Stimulated activated CD4-positive, alpha-beta T cell treated with anti-CD3 and anti-CD28 coated beads, TNF-alpha, amount 100 ng/mL, for 24 hours (primary cell): ENCODE results near the gene EPB42.
A peak's percentile ranks its signal among the peaks of the same experiment; 100 is the strongest.
"Not testable (repeated sequence)": the region's sequence is repeated elsewhere in the genome, so short reads cannot be mapped to it uniquely, and the experiment has no call there.

ENCODE experiments used
- DNase-seq, 3 experiments: peaks; one replicate each; pipeline ENCODE4 v3.0.0-alpha.2; 2020; ENCODE audit warnings: low read depth in 3 of 3

The EPB42 gene

DNA sequence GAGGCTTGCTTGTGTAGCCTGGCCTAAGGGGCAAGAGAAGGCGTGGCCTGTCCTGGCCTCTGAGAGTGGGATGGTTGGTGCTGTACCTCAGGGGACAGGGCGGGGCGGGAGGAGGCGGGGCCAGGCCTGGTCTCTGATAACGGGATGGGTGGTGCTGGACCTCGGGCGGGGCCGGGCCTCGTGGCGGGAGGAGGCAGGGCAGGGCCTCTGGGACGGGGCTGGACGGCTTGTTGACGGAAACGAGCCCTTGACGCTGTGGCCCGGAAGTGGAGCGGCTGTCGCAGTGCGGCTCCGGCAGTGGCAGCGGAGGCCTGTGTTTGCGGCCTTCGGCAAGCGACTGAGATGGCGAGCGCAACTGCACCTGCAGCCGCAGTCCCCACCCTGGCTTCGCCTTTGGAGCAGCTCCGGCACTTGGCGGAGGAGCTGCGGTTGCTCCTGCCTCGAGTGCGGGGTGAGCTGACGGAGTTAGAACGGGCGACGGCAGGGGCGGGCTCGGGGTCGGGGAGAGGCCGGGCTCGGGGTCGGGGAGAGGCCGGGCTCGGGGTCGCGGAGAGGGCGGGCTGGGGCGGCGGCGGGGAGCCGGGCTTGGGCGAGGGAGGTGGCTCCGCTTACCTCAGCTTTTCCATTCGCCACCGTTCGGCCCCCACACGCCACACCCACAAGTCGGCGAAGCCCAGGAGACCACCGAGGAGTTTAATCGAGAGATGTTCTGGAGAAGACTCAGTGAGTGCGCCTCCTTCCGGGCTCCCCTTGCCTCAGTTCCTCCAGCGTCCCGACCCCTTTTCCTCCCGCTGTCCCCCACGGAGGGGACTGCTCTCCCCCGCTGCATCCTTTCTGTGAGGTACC lies 35.4 kb downstream of the EPB42 start, which contains the start of gene CCNDBP1:
Gene CCNDBP1 (plus strand): TSS at position 247 of the 846 bp plus-strand sequence. CDS start 96 bp downstream, at position 343.
- peak; percentile 73 to 95 (median 80) for DNase-seq

DNA sequence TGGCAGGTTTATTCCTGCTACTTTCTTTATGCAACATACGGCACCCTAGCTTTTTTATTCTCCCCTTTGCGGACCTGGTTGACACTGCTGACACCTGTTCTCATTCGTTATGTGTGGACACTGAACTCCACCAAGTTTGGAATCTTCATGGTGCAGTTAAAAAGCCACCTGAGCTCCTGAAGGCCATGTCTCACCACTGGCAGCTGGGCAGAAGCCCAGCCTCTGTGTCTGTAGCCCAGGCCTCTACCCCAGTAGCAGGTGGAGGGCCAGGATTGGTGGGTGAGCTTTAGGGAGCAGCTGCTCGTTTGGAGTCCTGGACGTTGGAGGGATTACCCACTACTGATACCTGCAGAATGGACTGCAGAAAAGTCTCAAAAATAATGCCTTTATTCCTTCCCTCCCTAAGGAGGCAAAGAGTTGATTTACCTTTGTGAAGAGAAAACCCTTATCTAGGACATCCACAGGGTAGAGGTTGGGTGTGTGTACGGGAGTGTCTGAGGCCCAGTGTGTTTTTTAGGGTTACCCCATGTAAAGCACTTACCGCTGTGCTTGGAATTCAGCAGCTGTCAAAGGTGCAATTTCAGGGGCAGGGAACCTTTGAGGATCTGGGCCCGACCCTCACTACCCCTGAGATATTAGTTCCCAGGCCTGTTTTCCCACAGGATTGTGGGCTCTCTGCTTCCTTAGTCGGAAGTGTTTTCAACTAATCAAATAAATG lies 36.3 kb downstream of the EPB42 start:
- DNase-seq, result no peak

DNA sequence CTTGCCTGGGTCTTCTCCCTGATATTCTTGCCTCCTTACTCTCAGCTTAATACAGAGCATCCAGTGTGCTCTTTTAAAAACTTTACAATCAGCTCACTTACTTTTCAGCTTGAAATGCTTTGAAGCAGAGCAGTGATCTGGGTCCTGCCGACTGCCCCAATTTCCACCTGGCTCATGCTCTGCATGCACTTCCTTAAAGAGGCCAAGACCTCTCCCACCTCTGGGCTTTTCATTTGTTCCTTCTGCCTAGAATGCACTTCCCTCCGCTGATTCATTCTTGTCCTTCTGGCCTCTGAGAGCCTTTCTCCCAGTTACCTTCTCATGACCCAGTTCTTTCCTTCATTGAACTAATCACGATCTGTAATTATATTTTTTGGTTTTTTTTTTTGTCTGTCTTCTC lies 37.5 kb downstream of the EPB42 start:
- DNase-seq, result no peak

DNA sequence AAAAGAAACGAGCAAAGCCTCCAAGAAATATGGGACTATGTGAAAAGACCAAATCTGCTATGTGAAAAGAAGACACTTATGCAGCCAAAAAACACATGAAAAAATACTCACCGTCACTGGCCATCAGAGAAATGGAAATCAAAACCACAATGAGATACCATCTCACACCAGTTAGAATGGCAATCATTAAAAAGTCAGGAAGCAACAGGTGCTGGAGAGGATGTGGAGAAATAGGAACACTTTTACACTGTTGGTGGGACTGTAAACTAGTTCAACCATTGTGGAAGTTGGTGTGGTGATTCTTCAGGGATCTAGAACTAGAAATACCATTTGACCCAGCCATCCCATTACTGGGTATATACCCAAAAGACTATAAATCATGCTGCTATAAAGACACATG lies 43.7 kb downstream of the EPB42 start:
- not testable (repeated sequence) for DNase-seq

DNA sequence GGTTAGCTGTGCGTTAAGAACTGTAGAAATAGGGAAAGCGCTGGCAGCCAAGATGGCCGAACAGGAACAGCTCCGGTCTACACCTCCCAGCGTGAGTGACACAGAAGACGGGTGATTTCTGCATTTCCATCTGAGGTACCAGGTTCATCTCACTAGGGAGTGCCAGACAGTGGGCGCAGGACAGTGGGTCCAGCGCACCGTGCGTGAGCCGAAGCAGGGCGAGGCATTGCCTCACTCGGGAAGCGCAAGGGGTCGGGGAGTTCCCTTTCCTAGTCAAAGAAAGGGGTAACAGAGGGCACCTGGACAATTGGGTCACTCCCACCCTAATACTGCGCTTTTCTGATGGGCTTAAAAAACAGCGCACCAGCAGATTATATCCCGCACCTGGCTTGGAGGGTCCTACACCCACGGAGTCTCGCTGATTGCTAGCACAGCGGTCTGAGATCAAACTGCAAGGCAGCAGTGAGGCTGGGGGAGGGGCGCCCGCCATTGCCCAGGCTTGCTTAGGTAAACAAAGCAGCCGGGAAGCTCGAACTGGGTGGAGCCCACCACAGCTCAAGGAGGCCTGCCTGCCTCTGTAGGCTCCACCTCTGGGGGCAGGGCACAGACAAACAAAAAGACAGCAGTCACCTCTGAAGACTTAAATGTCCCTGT lies 45.0 kb downstream of the EPB42 start:
- not testable (repeated sequence) for DNase-seq

DNA sequence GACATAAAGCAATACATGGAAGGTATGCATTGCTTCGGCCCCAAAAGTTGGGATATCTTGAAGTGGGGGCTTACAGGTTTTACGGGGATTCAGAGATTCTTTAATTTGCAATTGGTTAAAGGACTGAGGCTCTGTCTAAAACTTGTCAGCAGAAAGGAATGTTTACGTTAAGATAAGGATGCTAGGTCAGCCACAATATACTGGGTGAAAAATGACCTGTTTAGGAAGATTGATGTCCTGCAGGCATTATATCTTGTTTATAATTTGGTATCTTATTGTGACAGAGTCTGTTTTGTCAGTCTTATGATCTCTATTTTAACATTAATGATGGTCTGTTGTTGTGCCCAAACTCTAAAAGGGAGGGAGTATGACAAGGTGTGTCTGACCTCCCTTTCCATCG lies 50.9 kb downstream of the EPB42 start:
- DNase-seq, result no peak

DNA sequence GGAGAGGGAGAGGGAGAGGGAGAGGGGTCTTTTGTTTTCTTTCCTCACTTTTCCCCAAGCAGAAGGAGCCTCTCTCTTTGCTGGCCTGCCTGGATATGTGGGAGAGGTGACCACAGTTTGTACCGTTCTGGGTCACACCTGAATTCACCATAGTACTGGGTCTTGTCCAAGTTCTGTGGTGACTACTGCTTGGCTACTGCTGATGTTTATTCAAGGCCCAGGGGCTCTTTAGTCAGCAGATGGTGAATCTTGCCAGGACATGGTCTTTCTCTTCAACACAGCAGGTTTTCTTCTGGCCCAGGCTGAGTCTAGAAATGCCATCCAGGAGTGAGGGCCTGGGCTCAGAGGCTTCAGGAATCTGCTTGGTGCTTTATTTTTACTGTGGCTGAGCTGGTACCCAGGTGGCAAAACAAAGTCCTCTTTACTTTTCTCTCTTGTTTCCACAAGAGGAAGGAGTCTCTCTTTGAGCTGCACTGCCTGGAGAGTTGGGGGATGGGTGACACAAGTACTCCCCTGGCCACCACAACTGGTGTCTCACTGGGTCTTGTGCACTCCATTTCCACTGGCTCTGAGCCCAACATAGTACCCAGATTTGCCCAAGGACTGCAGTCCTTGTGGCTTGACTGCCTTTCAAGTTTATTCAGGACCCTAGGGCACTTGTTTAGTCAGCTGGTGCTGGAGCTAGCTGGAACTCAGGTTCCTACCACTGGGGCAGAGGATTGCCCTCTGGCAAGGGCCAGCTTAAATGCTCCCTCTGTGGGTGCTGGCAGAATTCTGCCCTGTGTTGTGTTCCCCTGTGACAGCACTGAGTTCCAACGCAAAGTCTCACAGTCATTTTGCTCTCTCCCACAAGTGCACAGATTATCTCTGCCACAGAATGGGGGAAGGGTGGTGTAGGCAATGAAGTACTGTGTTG lies 52.4 kb downstream of the EPB42 start:
- no peak for DNase-seq

DNA sequence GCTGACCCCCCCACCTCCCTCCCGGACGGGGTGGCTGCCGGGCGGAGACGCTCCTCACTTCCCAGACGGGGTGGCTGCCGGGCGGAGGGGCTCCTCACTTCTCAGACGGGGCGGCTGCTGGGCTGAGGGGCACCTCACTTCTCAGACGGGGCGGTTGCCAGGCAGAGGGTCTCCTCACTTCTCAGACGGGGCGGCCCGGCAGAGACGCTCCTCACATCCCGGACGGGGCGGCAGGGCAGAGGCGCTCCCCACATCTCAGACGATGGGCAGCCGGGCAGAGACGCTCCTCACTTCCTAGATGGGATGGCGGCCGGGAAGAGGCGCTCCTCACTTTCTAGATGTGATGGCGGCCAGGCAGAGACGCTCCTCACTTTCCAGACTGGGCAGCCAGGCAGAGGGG lies 53.6 kb downstream of the EPB42 start:
- not testable (repeated sequence) for DNase-seq

DNA sequence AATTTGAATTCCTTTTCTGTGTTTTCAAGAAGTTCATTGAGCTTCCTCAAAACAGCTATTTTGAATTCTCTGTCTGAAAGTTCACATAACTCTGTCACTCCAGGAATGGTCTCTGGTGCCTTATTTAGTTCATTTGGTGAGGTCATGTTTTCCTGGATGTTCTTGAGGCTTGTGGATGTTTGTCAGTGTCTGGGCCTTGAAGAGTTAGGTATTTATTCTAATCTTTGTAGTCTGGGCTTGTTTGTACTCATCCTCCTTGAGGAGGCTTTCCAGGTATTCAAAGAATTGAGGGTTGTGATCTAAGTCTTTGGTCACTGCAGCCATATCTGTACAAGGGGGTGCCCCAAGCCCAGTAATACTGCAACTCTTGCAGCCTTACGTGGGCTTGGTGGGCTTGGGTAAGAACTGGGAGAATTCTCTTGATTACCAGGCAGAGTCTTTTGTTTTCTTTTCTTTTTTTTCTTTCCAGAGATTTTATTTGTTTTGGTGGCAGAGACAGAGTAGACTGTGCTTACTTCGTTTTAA lies 55.0 kb downstream of the EPB42 start:
- DNase-seq, result no peak

DNA sequence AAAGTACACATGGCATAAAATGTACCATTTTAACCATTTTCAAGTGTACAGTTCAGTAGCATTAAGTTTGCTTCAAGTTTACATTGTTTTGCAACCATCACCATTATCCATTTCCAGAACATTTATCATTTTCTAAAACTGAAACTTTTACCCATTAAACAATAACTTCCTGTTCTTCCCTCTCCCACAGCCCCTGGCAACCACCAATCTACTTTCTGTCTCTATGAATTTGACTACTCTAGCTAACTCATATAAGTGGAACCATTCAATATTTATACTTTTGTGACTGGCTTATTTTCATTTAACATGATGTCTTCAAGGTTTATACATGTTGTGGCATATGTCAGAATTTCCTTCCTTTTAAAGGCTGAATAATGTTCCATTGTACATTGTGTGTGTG lies 67.5 kb downstream of the EPB42 start:
- no peak for DNase-seq

DNA sequence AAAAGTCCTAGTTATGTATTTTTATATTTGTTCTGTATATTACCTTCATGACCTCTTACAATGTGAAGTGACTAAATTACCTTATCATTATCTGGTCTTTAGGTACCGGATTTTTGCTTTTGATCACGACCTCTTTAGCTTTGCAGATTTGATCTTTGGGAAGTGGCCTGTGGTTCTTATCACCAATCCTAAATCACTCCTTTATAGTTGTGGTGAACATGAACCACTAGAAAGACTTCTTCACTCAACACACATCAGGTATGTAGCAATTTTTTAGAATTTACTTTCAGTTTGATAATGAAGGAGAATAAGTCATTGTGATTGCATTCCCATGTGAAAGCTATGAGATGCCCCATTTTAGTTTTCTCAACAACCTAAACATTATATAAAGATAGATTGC lies 69.1 kb downstream of the EPB42 start:
- no peak for DNase-seq

DNA sequence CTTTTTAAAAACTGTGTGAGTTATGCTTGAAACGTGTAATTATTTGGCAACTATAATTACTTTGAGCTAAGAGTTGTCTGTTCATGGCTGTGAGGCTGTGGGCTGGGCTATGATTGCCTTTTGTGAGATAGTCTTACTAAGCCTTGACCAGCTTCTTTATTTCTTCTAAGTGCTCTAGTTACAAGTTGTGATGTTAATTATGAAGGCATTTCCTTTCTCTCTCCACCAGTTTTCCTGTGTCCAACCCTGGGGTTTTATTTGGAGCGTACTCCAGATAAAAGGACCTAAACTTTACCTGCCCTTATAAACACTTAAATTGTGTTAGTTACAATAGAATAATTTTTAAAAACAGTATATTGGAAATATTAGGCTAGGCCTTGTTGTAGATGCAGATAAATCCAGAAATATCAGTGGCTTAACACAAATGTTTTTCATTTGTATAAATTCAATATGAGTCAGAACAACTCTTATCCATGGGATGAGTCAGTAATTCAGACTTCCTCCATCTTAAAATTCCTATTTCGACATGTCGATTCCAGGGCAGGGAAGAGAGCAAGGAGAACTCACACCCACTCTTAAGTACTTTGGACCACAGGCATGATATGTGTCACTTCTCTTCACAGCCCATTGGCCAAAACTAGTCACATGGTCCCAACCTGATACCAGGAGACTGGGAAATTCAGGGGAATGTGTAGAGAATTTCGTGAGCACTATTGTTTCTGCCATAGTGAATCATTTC lies 70.5 kb downstream of the EPB42 start:
- DNase-seq, result no peak
